ENCODE measurements around the gene IFRD2. TPM values are rescaled to one million over a fixed set of nuclear protein-coding genes. Genes with fewer than 3 reads are reported as not detected.

Gene IFRD2
- total and polyA plus RNA-seq, 2 donors (not counting 1 experiment from before 2014, with no cell fraction given) = 28.1 to 51.0 TPM

DNA sequence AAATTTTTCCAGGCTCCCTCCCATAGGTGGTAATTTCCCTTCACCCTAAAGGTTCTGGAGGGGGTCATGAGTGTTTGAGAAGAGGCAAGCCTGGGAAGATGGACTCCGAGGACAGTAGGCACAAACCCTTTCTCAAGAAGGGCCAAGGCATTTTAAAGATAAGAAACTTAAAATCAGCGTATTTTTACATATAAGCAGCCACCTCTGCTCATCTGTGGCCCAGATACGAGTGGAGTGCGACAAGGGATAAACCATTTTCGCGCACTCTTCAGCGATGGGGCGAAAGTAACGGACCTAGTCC, 47.9 kb upstream of the IFRD2 start:
- Histone ChIP-seq H3K27ac (ENCODE audit: insufficient read depth, low read length) (peak overlapping the region; percentile 82), H2AFZ (ENCODE audit: low read length) (peak overlapping the region; percentile 55)
- DNase-seq (ENCODE audit: low read depth in 2 of 2) = peak in 1 of 2 donors; percentile 21

DNA sequence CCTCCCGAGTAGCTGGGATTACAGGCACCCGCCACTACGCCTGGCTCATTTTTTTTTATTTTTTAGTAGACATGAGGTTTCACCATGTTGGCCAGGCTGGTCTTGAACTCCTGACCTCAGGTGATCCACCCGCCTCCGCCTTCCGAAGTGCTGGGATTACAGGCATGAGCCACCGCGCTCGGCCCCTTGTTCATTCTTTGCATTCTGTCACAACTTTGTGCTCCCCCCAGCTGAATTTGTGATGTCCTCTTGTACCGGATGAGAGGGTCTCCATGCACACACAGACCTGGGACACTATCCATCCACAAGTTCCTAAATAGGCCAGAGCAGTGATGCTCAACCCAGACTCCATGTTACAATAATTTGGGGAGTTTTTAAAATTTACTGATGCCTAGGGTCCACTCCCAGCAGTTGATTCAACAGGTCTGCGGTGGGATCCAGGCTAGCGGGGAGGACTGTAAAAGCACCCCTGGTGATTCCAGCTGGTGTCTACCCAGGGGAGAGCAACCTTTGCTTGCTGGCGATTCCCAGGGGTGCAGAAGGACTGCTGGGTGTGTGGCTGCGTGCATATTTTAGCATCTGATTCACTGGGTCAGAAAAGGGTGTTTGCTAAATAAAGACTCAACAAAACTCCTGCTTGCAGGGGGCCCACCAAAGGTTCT, 47.4 kb upstream of the IFRD2 start:
- H3K79me2 ChIP-seq (ENCODE audit: control insufficient read depth, insufficient read depth, low read length) = peaks cover 41% of the 10 kb centered on the region
- peaks cover 10% of the 10 kb centered on the region for H3K4me1 ChIP-seq (ENCODE audit: control insufficient read depth, extremely low read depth, insufficient read depth, low read length)
- H3K27me3 ChIP-seq (ENCODE audit: control insufficient read depth, insufficient read depth, low read length) = no peaks in the 10 kb centered on the region
- no peaks in the 10 kb centered on the region for H3K9me3 ChIP-seq (ENCODE audit: control insufficient read depth, insufficient read depth, low read depth, low read length)
- H2AFZ ChIP-seq (ENCODE audit: low read length) = no peak overlapping the region
- peak overlapping the region; percentile 41 to 67 (median 58) for H3K4me3 ChIP-seq (replicated peaks in 1 of 4; ENCODE audit: control extremely low read depth in 1 of 4, insufficient read depth in 1 of 4, low read depth in 3 of 4, low read length in 4 of 4)
- peak in 1 of 2 donors; percentile 47 for DNase-seq (ENCODE audit: low read depth in 2 of 2)
- peak overlapping the region; percentile 82 for H3K27ac ChIP-seq (ENCODE audit: insufficient read depth, low read length)
- no peaks in the 10 kb centered on the region for H4K20me1 ChIP-seq (ENCODE audit: control insufficient read depth, extremely low read depth, insufficient read depth, low read length)
- no peak overlapping the region for H3K9ac ChIP-seq (ENCODE audit: insufficient read depth, low read length)
- TF ChIP-seq EZH2 (IDR thresholded peaks at IDR 0.05; ENCODE audit: low read length, missing control alignments) = no peak
- TF ChIP-seq, protein P1, sequence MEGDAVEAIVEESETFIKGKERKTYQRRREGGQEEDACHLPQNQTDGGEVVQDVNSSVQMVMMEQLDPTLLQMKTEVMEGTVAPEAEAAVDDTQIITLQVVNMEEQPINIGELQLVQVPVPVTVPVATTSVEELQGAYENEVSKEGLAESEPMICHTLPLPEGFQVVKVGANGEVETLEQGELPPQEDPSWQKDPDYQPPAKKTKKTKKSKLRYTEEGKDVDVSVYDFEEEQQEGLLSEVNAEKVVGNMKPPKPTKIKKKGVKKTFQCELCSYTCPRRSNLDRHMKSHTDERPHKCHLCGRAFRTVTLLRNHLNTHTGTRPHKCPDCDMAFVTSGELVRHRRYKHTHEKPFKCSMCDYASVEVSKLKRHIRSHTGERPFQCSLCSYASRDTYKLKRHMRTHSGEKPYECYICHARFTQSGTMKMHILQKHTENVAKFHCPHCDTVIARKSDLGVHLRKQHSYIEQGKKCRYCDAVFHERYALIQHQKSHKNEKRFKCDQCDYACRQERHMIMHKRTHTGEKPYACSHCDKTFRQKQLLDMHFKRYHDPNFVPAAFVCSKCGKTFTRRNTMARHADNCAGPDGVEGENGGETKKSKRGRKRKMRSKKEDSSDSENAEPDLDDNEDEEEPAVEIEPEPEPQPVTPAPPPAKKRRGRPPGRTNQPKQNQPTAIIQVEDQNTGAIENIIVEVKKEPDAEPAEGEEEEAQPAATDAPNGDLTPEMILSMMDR (conservative IDR thresholded peaks at IDR 0.05 in 1 of 2, IDR thresholded peaks at IDR 0.05 in 1 of 2; ENCODE audit: low read depth in 1 of 2, low read length in 2 of 2) = no peak
- no peaks in the 10 kb centered on the region for H3K36me3 ChIP-seq (ENCODE audit: control insufficient read depth, insufficient read depth, low read length)
- H3K4me2 ChIP-seq (ENCODE audit: extremely low read depth, insufficient read depth, low read length) = peak overlapping the region; percentile 90

More for the DNA sequence above, 47.9 kb upstream of the IFRD2 start:
- Histone ChIP-seq H3K9ac (ENCODE audit: insufficient read depth, low read length) (peak overlapping the region; percentile 79), H4K20me1 (ENCODE audit: control insufficient read depth, extremely low read depth, insufficient read depth, low read length) (no peaks in the 10 kb centered on the region), H3K9me3 (ENCODE audit: control insufficient read depth, insufficient read depth, low read depth, low read length) (no peaks in the 10 kb centered on the region), H3K4me3 (replicated peaks in 1 of 4; ENCODE audit: control extremely low read depth in 1 of 4, insufficient read depth in 1 of 4, low read depth in 3 of 4, low read length in 4 of 4) (peak overlapping the region; percentile 41 to 67 (median 58)), H3K27me3 (ENCODE audit: control insufficient read depth, insufficient read depth, low read length) (no peaks in the 10 kb centered on the region), H3K4me2 (ENCODE audit: extremely low read depth, insufficient read depth, low read length) (peak overlapping the region; percentile 90), H3K4me1 (ENCODE audit: control insufficient read depth, extremely low read depth, insufficient read depth, low read length) (peaks cover 9% of the 10 kb centered on the region), H3K79me2 (ENCODE audit: control insufficient read depth, insufficient read depth, low read length) (peaks cover 36% of the 10 kb centered on the region), H3K36me3 (ENCODE audit: control insufficient read depth, insufficient read depth, low read length) (no peaks in the 10 kb centered on the region)
- TF ChIP-seq, protein P1 (conservative IDR thresholded peaks at IDR 0.05 in 1 of 2, IDR thresholded peaks at IDR 0.05 in 1 of 2; ENCODE audit: low read depth in 1 of 2, low read length in 2 of 2) = no peak
- no peak for TF ChIP-seq EZH2 (IDR thresholded peaks at IDR 0.05; ENCODE audit: low read length, missing control alignments)

DNA sequence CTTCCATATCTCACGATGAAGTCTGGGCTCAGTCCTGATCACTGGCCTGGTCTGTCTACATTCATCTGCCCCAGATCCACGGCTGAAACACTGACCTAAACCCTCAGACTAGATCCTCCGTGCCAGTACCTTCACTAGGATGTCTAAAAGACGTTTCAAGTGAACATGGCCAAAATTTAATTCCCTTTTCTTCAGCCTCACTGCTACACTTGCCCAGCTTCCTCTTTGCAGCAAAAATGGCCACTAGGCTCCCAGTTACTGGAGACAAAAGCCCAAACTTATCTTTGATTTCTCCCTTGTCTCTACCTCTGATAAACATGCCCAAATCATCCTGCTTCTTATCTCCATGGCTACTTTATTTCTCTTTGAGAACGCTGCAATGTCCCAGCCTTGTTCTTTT, 46.7 kb upstream of the IFRD2 start:
- Histone ChIP-seq H3K9ac (ENCODE audit: insufficient read depth, low read length) (no peak overlapping the region), H3K4me2 (ENCODE audit: extremely low read depth, insufficient read depth, low read length) (no peak overlapping the region), H4K20me1 (ENCODE audit: control insufficient read depth, extremely low read depth, insufficient read depth, low read length) (no peaks in the 10 kb centered on the region), H3K4me3 (replicated peaks in 1 of 4; ENCODE audit: control extremely low read depth in 1 of 4, insufficient read depth in 1 of 4, low read depth in 3 of 4, low read length in 4 of 4) (peak overlapping the region in 1 of 4 experiments; percentile 10), H3K9me3 (ENCODE audit: control insufficient read depth, insufficient read depth, low read depth, low read length) (no peaks in the 10 kb centered on the region), H3K36me3 (ENCODE audit: control insufficient read depth, insufficient read depth, low read length) (no peaks in the 10 kb centered on the region), H3K27me3 (ENCODE audit: control insufficient read depth, insufficient read depth, low read length) (no peaks in the 10 kb centered on the region), H2AFZ (ENCODE audit: low read length) (no peak overlapping the region), H3K79me2 (ENCODE audit: control insufficient read depth, insufficient read depth, low read length) (peaks cover 47% of the 10 kb centered on the region), H3K27ac (ENCODE audit: insufficient read depth, low read length) (no peak overlapping the region), H3K4me1 (ENCODE audit: control insufficient read depth, extremely low read depth, insufficient read depth, low read length) (peaks cover 17% of the 10 kb centered on the region)
- TF ChIP-seq, protein P1 (conservative IDR thresholded peaks at IDR 0.05 in 1 of 2, IDR thresholded peaks at IDR 0.05 in 1 of 2; ENCODE audit: low read depth in 1 of 2, low read length in 2 of 2) = no peak
- TF ChIP-seq EZH2 (IDR thresholded peaks at IDR 0.05; ENCODE audit: low read length, missing control alignments) = no peak
- no peak for DNase-seq (ENCODE audit: low read depth in 2 of 2)
